HG03565 (cell line): Measurements from ENCODE around the gene PAOX.
"Not testable (repeated sequence)": the region's sequence is repeated elsewhere in the genome, so short reads cannot be mapped to it uniquely, and the experiment has no call there.

ENCODE experiments used
- ATAC-seq: cut with Tn5 transposase; IDR thresholded peaks from one replicate; pipeline ENCODE4 v1.9.1; 2021; ENCODE audit warnings: mild to moderate bottlenecking, moderate library complexity; ENCODE audit not compliant: unreplicated experiment

The PAOX gene

GRCh38 chr10:133383551-133383950 is 4.5 kb downstream of the PAOX start:
- ATAC-seq = no peak

DNA sequence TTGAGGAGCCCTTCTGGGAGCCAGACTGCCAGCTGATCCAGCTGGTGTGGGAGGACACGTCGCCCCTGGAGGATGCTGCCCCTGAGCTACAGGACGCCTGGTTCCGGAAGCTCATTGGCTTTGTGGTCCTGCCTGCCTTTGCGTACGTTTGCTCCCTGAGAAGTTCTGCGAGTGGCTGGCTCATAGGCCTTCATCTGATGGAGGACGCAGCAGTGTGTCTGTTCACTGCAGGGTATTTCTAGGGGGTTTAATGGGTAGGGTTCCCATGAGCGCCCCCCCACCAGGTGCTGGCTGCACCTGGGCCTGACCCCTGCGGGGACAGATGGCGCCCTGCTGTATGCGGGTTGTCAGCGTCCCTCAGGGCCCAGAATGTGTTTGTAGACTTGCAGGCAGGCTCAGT is 5.0 kb downstream of the PAOX start:
- ATAC-seq = no peak

- ATAC-seq = no peak
These were observed 6.2 kb downstream of the PAOX start for GRCh38 chr10:133385214-133385613.

GRCh38 chr10:133386951-133387350 is 7.9 kb downstream of the PAOX start:
- not testable (repeated sequence) for ATAC-seq

DNA sequence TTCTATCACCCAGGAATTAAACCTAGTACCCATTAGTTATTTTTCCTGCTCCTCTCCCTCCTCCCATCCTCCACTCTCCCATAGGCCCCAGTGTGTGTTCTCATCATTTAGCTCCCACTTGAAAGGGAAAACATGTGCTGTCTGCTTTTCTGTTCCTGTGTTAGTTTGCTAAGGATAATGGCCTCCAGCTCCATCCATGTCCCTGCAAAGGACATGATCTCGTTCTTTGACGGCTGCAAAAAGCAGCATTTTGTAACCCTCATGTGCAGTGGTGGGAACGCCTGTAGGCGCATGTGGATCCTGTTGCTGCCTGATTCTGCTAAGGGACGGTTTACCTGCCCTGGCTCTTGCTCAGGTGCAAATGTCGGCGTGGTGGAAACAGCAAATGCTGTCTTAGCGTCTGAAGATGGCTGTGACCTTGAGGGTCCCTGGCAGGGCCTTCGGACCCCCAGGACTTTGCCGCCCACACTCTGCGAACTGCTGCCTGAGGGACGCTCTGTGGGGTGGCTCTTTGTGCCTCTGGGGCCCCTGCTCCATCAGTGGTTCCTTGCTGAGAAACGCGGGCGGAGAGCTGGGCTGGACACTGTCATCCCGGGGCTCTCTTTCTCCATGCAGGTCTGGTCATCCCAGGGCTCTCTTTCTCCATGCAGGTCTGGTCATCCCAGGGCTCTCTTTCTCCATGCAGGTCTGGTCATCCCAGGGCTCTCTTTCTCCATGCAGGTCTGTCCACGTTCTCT is 9.3 kb downstream of the PAOX start:
- no peak for ATAC-seq

- peak; percentile 78 for ATAC-seq
These were observed 10.1 kb downstream of the PAOX start for GRCh38 chr10:133388973-133389818.

GRCh38 chr10:133390597-133391248 is 11.7 kb downstream of the PAOX start:
- no peak for ATAC-seq

GRCh38 chr10:133391249-133391635 is 12.2 kb downstream of the PAOX start:
- ATAC-seq = no peak

- ATAC-seq = no peak
These were observed 12.9 kb downstream of the PAOX start for GRCh38 chr10:133391761-133392518.

DNA sequence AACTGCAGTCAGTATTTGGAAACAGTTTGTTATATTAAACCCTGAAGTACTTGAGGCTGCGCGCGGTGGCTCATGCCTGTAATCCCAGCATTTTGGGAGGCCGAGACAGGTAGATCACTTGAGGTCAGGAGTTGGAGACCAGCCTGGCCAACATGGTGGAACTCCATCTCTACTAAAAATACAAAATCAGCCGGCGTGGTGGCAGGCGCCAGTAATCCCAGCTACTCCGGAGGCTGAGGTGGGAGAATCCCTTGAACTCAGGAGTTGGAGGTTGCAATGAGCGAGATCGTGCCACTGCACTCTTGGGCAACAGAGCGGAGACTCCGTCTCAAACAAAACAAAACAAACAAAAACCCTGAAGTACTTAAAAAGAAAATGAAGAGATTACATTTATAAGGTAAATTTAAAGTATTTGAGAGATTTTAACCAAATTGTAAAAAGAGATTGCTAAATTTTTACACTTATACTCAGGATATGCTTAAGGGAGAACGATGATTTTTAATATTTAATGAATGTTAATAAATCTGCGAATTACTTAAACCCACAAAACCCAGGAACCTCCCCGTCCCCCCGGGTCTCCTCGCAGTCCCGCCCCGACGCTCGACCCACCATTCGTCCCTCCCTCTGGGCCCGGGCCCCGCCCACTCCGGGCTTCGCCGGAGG is 14.5 kb downstream of the PAOX start:
- no peak for ATAC-seq

- ATAC-seq = peak; percentile 61
These were observed 15.1 kb downstream of the PAOX start, which contains the start of gene MTG1 for GRCh38 chr10:133394064-133394663. MTG1 (plus strand) TSS chr10:133394157; CDS start chr10:133394221, 64 bp downstream.

GRCh38 chr10:133394801-133395221 is 15.7 kb downstream of the PAOX start:
- no peak for ATAC-seq

- ATAC-seq = no peak
These were observed 17.1 kb downstream of the PAOX start for GRCh38 chr10:133396035-133396624.

GRCh38 chr10:133397938-133398337 is 18.9 kb downstream of the PAOX start:
- ATAC-seq = no peak

- ATAC-seq = no peak
These were observed 20.1 kb downstream of the PAOX start for GRCh38 chr10:133399123-133399601.

GRCh38 chr10:133400624-133401424 is 21.8 kb downstream of the PAOX start:
- peak; percentile 39 for ATAC-seq

DNA sequence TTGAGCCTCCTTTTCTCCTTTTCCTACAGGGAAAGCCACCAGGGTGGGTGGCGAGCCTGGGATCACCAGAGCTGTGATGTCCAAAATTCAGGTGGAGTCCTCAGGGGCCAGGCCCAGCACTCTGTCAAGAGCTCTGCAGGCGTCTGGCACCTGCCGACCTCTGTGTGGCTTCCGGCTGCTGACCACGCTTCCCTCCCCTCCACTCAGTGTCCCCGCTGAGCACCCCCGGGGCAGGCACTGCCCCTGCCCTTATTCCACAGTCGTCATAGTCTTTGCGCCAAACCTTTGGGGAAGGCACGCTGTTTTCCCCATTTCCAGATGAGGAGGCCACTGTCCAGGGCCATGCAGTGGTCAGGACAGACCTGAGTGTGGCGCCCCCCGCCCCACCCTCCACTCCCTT is 22.4 kb downstream of the PAOX start:
- ATAC-seq = no peak

DNA sequence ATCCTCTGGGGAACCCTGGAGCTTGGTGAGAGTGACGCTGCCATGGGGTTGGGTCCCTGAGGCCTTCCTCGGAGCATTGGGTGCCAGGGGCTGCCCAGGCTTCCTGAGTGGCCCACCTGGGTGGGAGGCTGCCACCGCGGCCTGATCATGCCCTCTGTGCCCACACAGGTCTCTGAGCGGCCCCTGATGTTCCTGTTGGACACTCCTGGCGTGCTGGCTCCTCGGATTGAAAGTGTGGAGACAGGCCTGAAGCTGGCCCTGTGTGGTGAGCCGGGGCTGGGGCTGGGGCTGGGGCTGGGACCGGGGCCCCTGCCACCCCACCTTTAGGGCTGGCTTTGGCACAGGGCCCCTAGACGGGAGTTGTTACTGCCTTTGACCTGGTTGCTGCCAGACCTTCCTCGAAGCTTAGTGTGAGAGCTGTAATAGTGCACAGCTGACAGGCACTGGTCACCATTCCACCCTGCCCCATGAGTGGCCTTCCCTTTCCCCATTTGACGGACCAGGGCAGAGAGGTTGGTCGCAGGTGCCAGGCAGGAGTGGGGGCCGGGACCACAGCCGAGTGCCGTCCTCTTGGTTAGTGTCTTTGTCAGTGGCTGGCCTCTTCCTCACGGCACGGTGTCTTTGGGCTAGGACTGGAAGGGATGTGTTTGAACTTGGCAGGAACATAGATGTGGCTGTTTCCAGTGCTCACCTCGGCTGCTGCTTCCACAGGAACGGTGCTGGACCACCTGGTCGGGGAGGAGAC is 23.1 kb downstream of the PAOX start:
- no peak for ATAC-seq
